Measurements from ENCODE around the gene HDAC1.

The HDAC1 gene

DNA sequence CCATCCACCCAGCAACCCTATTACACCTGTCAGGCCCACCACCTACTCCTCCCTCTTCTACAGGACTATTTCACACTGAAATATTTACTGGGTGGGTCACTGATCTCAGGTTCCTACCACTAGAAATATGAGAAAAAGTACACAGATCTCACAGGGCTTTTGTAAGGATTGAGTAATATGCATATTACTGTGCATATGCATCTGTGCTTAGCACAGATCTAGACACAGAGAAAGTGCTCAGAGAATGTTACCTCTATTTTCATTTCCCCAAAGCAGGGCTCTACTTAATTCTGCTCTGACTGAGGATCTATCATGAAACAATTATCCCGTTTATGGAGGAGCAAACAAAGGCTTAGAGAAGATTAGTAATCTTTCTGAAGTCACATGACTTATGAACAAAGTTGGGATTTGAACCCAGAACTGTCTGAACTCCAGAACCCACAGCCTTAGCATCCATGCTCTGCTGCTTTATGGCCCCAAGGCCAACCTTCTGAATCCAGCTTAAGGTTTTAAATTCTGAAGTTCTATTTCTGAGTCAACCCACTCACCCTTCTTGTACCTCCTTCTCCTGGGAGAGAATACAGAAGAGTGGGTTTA, 82.2 kb downstream of the HDAC1 start:
- no peak for DNase-seq (ENCODE audit: low spot score)

DNA sequence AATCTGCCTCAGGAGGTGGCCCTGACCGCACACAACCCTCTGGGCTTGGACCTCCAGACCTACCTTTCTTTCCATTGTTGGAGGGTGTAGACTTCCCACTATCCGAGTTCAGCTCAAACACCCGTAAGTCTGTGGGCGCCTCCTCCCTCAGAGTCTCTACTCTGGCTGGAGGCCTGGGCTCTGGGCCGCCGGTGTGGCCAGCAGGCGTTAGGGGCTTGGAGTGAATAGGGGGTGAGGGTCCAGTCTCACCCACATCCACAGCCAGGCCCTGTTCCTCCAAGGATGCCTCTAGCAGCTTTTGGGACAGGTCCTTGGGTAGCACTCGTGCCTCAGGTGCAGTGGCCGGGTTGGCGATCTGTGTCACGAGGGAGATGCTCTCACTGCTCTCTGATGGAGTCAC, 84.3 kb downstream of the HDAC1 start:
- no peak for DNase-seq (ENCODE audit: low spot score)

DNA sequence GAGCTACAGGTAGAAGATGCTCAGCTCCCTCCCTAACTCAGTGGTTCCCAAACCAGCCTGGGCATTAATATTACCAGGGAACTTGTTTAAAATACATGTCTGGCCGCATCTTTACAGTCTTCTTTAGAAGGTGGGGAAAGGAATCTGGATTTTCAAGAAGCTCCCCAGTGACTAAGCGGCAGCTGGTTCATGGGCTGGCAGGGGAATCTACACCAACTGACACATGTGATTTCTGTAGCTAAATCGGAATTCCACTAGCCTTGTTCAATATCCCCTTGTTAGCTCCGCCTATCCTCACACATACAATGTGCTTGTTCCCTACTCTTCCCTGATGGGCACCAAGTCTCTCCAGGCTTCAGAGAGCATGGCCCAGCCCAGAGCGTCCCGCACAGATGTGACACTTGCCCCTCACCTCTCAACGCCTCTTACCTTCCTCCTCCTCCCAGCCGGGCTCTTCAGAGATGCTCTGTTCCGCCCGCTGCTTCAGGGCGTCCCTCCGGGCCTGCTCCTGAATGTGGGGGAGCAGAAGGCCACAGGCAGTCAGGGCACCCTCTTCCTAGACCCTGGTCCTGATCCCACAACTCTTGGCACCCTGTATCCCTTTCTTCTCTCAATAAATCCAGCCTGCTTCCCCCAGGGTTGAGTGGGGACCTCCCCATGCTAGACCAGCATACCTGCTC, 85.8 kb downstream of the HDAC1 start:
- DNase-seq (ENCODE audit: low spot score), result no peak

DNA sequence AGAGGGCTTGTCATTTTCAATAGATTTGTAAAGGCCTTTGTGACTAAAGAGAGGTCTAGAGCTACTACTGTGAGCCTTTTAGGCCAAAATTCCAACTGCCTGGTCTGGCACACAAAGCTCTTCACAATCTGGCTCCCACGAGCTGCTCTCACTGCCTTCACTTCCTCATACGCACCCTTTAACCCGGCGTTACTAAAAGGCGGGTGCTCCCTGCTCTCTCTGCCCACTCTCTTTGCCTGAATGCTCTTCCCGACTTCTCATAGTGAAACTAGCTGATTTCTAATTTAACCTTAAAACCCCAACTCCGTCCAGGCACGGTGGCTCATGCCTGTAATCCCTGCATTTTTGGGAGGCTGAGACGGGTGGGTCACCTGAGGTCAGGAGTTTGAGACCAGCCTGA, 88.2 kb downstream of the HDAC1 start:
- DNase-seq (ENCODE audit: low spot score), result no peak
